HL-60 (cell line): ENCODE data around the gene DYNC1I1.

Experiments used
- CTCF ChIP-seq: IDR thresholded peaks from one replicate; pipeline ENCODE4 v1.5.1; 2011; ENCODE audit warnings: low read length, control low read depth, inconsistent platforms; ENCODE audit not compliant: insufficient read depth
- GABPA ChIP-seq: IDR thresholded peaks from 2 replicates; pipeline ENCODE4 v1.6.1; 2012; ENCODE audit warnings: low read depth
- POLR2AphosphoS5 ChIP-seq: IDR thresholded peaks from 2 replicates; pipeline ENCODE4 v1.6.1; 2012; ENCODE audit warnings: low read depth
- REST ChIP-seq: IDR thresholded peaks from 2 replicates; pipeline ENCODE4 v1.6.1; 2012; ENCODE audit warnings: low read depth; ENCODE audit not compliant: insufficient replicate concordance
- SPI1 ChIP-seq: IDR thresholded peaks from 2 replicates; pipeline ENCODE4 v1.6.1; 2012; ENCODE audit warnings: low read depth, mild to moderate bottlenecking, borderline replicate concordance

GRCh38 chr7:95996886-95997285, 224.5 kb downstream of the DYNC1I1 start:
- TF ChIP-seq CTCF, result no peak
- no peak for TF ChIP-seq SPI1
- no peak for TF ChIP-seq POLR2AphosphoS5
- TF ChIP-seq REST, result no peak
- no peak for TF ChIP-seq GABPA
